ENCODE data around the gene C12orf43.

The C12orf43 gene

GRCh38 chr12:121023799-121024198 lies 7.5 kb upstream of the C12orf43 start:
- no peak overlapping the region for H3K4me3 ChIP-seq (ENCODE audit: low read depth, low read length)
- DNase-seq (ENCODE audit: low read depth) = no peak
- TF ChIP-seq CTCF (IDR thresholded peaks at IDR 0.05; ENCODE audit: low read depth, low read length) = no peak
- no peak for TF ChIP-seq POLR2A (IDR thresholded peaks at IDR 0.05; ENCODE audit: extremely low read depth, insufficient read length)
- no peak for TF ChIP-seq MYC (IDR thresholded peaks at IDR 0.05; ENCODE audit: low read depth, low read length)
- TF ChIP-seq MAX (IDR thresholded peaks at IDR 0.05; ENCODE audit: low read depth, low read length) = no peak

GRCh38 chr12:121022713-121023112 lies 6.4 kb upstream of the C12orf43 start:
- TF ChIP-seq CTCF (IDR thresholded peaks at IDR 0.05; ENCODE audit: low read depth, low read length) (no peak), MAX (IDR thresholded peaks at IDR 0.05; ENCODE audit: low read depth, low read length) (no peak), POLR2A (IDR thresholded peaks at IDR 0.05; ENCODE audit: extremely low read depth, insufficient read length) (no peak), MYC (IDR thresholded peaks at IDR 0.05; ENCODE audit: low read depth, low read length) (no peak)
- no peak overlapping the region for H3K4me3 ChIP-seq (ENCODE audit: low read depth, low read length)
- no peak for DNase-seq (ENCODE audit: low read depth)

- DNase-seq (ENCODE audit: low read depth) = no peak
- H3K4me3 ChIP-seq (ENCODE audit: low read depth, low read length) = no peak overlapping the region
- TF ChIP-seq MAX (IDR thresholded peaks at IDR 0.05; ENCODE audit: low read depth, low read length) (no peak), CTCF (IDR thresholded peaks at IDR 0.05; ENCODE audit: low read depth, low read length) (no peak), MYC (IDR thresholded peaks at IDR 0.05; ENCODE audit: low read depth, low read length) (no peak), POLR2A (IDR thresholded peaks at IDR 0.05; ENCODE audit: extremely low read depth, insufficient read length) (no peak)
These were observed 5.5 kb upstream of the C12orf43 start for GRCh38 chr12:121021754-121022153.

- DNase-seq (ENCODE audit: low read depth) = no peak
- H3K4me3 ChIP-seq (ENCODE audit: low read depth, low read length) = no peak overlapping the region
- TF ChIP-seq MAX (IDR thresholded peaks at IDR 0.05; ENCODE audit: low read depth, low read length) (no peak), POLR2A (IDR thresholded peaks at IDR 0.05; ENCODE audit: extremely low read depth, insufficient read length) (no peak), MYC (IDR thresholded peaks at IDR 0.05; ENCODE audit: low read depth, low read length) (no peak), CTCF (IDR thresholded peaks at IDR 0.05; ENCODE audit: low read depth, low read length) (no peak)
These were observed 2.8 kb upstream of the C12orf43 start for GRCh38 chr12:121018860-121019617.

- no peak for DNase-seq (ENCODE audit: low read depth)
- TF ChIP-seq MYC (IDR thresholded peaks at IDR 0.05; ENCODE audit: low read depth, low read length) = no peak
- TF ChIP-seq CTCF (IDR thresholded peaks at IDR 0.05; ENCODE audit: low read depth, low read length) = no peak
- no peak for TF ChIP-seq POLR2A (IDR thresholded peaks at IDR 0.05; ENCODE audit: extremely low read depth, insufficient read length)
- TF ChIP-seq MAX (IDR thresholded peaks at IDR 0.05; ENCODE audit: low read depth, low read length) = no peak
- no peak overlapping the region for H3K4me3 ChIP-seq (ENCODE audit: low read depth, low read length)
These were observed 1.7 kb upstream of the C12orf43 start for GRCh38 chr12:121017966-121018491.
